Gastrocnemius medialis (tissue), 4 donors: Measurements from ENCODE around the gene FBXL14. TPM values are rescaled to one million over a fixed set of nuclear protein-coding genes. Genes with fewer than 3 reads are reported as not detected.

Experiments used
- ATAC-seq, 2 donors: fragments of 150-250 bp; one replicate each; pipeline ENCODE4 v1.9.1; 2016
- DNase-seq, 2 donors: peaks; one replicate each; pipeline ENCODE4 v3.0.0-alpha.2; 2019
- H3K27ac ChIP-seq, 4 donors: fragments of 200-600 bp; sonication (generic); 1 replicate in 1 of 4; 2 replicates in 3 of 4; pipeline ENCODE4 v1.5.1; 2016 to 2018; ENCODE audit warnings: mild to moderate bottlenecking in 2 of 4, moderate library complexity in 1 of 4
- H3K27me3 ChIP-seq, 3 donors: fragments of 200-600 bp; sonication (generic) in 2 of 3; 1 replicate in 1 of 3; 2 replicates in 2 of 3; pipeline versions ENCODE4 v1.5.1 to v1.6.0; 2016 to 2019; ENCODE audit warnings: mild to moderate bottlenecking in 1 of 3, moderate library complexity in 1 of 3
- H3K36me3 ChIP-seq, 2 donors: fragments of 200-600 bp; sonication (generic) in 1 of 2; one replicate each; pipeline ENCODE4 v1.5.1; 2017 to 2018
- H3K4me1 ChIP-seq, 2 donors: fragments of 200-600 bp; sonication (generic) in 1 of 2; one replicate each; pipeline ENCODE4 v1.5.1; 2016 to 2017; ENCODE audit warnings: mild to moderate bottlenecking in 2 of 2
- H3K4me3 ChIP-seq, 4 donors: fragments of 200-600 bp; sonication (generic) in 3 of 4; 1 replicate in 1 of 4; 2 replicates in 3 of 4; pipeline ENCODE4 v1.5.1; 2016 to 2019; ENCODE audit warnings: mild to moderate bottlenecking in 2 of 4
- H3K9me3 ChIP-seq, 3 donors: fragments of 200-600 bp; sonication (generic) in 2 of 3; 1 replicate in 1 of 3; 2 replicates in 2 of 3; pipeline ENCODE4 v1.5.1; 2016 to 2019
- POLR2A ChIP-seq, 2 donors: fragments of 450-650 bp; IDR thresholded peaks; one replicate each; pipeline ENCODE4 v1.6.1; 2017; ENCODE audit warnings: antibody characterized with exemption in 2 of 2, mild to moderate bottlenecking in 2 of 2, moderate library complexity in 2 of 2
- in situ Hi-C, 4 donors: fragments of 200-750 bp; cut with MboI; loops; one replicate each; pipeline versions ENCODE4 v1.15.0 to v1.8.0; 2017; ENCODE audit warnings: low sequenced_read_pairs in 4 of 4
- intact Hi-C: fragments of 100-400 bp; cut with DNase I; formaldehyde crosslinking; loops from one replicate; pipeline ENCODE4 v1.15.1; 2023; ENCODE audit warnings: low total_unique reads
- total RNA-seq, 4 donors: library from RNA; depleted of rRNA; stranded (reverse); fragments of >200 nt; gene quantifications; one replicate each; pipeline versions ENCODE4 v1.1.0 to v1.2.3, GENCODE V29; 2016
- TF ChIP-seq, protein P1 (sequence below), 5 experiments: fragments of 450-650 bp in 3 of 5; fragments of 200-600 bp in 2 of 5; sonication (generic) in 2 of 5; IDR thresholded peaks in 4 of 5; conservative IDR thresholded peaks in 1 of 5; 1 replicate in 4 of 5; 2 replicates in 1 of 5; pipeline ENCODE4 v1.5.1; 2016 to 2019; ENCODE audit warnings: antibody characterized with exemption in 5 of 5, mild to moderate bottlenecking in 3 of 5, moderate library complexity in 3 of 5

Gene FBXL14
- total RNA-seq, 4 donors from 2014 or later = 5.8 to 11.5 (median 7.4) TPM

GRCh38 chr12:1593174-1594005 lies 991 bp downstream of the FBXL14 start:
- no peaks in the 10 kb centered on the region for H3K27me3 ChIP-seq
- peak overlapping the region; percentile 78 to 86 (median 84) for H3K4me3 ChIP-seq
- TF ChIP-seq POLR2A (IDR thresholded peaks at IDR 0.05) = no peak
- TF ChIP-seq, protein P1, sequence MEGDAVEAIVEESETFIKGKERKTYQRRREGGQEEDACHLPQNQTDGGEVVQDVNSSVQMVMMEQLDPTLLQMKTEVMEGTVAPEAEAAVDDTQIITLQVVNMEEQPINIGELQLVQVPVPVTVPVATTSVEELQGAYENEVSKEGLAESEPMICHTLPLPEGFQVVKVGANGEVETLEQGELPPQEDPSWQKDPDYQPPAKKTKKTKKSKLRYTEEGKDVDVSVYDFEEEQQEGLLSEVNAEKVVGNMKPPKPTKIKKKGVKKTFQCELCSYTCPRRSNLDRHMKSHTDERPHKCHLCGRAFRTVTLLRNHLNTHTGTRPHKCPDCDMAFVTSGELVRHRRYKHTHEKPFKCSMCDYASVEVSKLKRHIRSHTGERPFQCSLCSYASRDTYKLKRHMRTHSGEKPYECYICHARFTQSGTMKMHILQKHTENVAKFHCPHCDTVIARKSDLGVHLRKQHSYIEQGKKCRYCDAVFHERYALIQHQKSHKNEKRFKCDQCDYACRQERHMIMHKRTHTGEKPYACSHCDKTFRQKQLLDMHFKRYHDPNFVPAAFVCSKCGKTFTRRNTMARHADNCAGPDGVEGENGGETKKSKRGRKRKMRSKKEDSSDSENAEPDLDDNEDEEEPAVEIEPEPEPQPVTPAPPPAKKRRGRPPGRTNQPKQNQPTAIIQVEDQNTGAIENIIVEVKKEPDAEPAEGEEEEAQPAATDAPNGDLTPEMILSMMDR (IDR thresholded peaks at IDR 0.05 in 4 of 5, conservative IDR thresholded peaks at IDR 0.05 in 1 of 5) = no peak
- DNase-seq (peak in 1 of 2 donors; percentile 32), ATAC-seq (peak in 1 of 2 donors; percentile 7)
- peaks cover 34 to 43% of the 10 kb centered on the region in 2 donors for H3K4me1 ChIP-seq
- no peaks in the 10 kb centered on the region for H3K9me3 ChIP-seq
- in situ Hi-C loops = loop anchor here (25.0 kb wide), 3 partner anchors 306 to 1031 kb away; partner anchors contain the start of gene ERC1 (in 2 of the 4)
- intact Hi-C loops = no loop called here
- H3K27ac ChIP-seq = peak overlapping the region; percentile 72 to 92 (median 91)
- no peaks in the 10 kb centered on the region for H3K36me3 ChIP-seq

- TF ChIP-seq, protein P1 (IDR thresholded peaks at IDR 0.05 in 4 of 5, conservative IDR thresholded peaks at IDR 0.05 in 1 of 5) = no peak
- no peak for TF ChIP-seq POLR2A (IDR thresholded peaks at IDR 0.05)
- no peak for DNase-seq
- Histone ChIP-seq H3K27me3 (no peaks in the 10 kb centered on the region), H3K36me3 (no peaks in the 10 kb centered on the region), H3K27ac (peak overlapping the region; percentile 11 to 92 (median 56)), H3K9me3 (no peaks in the 10 kb centered on the region), H3K4me3 (peak overlapping the region; percentile 78 to 86 (median 84)), H3K4me1 (peaks cover 38 to 50% of the 10 kb centered on the region in 2 donors)
- in situ Hi-C loops = loop anchor here (25.0 kb wide), 3 partner anchors 305 to 1030 kb away; partner anchors contain the start of gene ERC1 (in 2 of the 4)
- no peak for ATAC-seq
- intact Hi-C loops = no loop called here
These were observed 1.8 kb downstream of the FBXL14 start for GRCh38 chr12:1592444-1593173.

GRCh38 chr12:1591543-1591942 lies 2.8 kb downstream of the FBXL14 start:
- ATAC-seq (no peak), DNase-seq (no peak)
- H3K9me3 ChIP-seq = no peaks in the 10 kb centered on the region
- H3K27ac ChIP-seq = peak overlapping the region in 2 of 4 donors; percentile 6 to 92
- peaks cover 38 to 53% of the 10 kb centered on the region in 2 donors for H3K4me1 ChIP-seq
- TF ChIP-seq, protein P1 (IDR thresholded peaks at IDR 0.05 in 4 of 5, conservative IDR thresholded peaks at IDR 0.05 in 1 of 5) = no peak
- no peak for TF ChIP-seq POLR2A (IDR thresholded peaks at IDR 0.05)
- H3K27me3 ChIP-seq = no peaks in the 10 kb centered on the region
- peak overlapping the region; percentile 40 to 86 (median 84) for H3K4me3 ChIP-seq
- in situ Hi-C loops (loop anchor here (25.0 kb wide), 3 partner anchors 304 to 1029 kb away; partner anchors contain the start of gene ERC1 (in 2 of the 4)), intact Hi-C loops (no loop called here)
- no peaks in the 10 kb centered on the region for H3K36me3 ChIP-seq

GRCh38 chr12:1591034-1591433 lies 3.3 kb downstream of the FBXL14 start:
- H3K4me3 ChIP-seq = peak overlapping the region; percentile 40 to 86 (median 84)
- in situ Hi-C loops = loop anchor here (25.0 kb wide), 3 partner anchors 304 to 1029 kb away; partner anchors contain the start of gene ERC1 (in 2 of the 4)
- no peaks in the 10 kb centered on the region for H3K36me3 ChIP-seq
- H3K27ac ChIP-seq = peak overlapping the region in 3 of 4 donors; percentile 6 to 52 (median 42)
- DNase-seq (no peak), ATAC-seq (no peak)
- H3K27me3 ChIP-seq = no peaks in the 10 kb centered on the region
- intact Hi-C loops = no loop called here
- peaks cover 38 to 53% of the 10 kb centered on the region in 2 donors for H3K4me1 ChIP-seq
- no peaks in the 10 kb centered on the region for H3K9me3 ChIP-seq
- TF ChIP-seq POLR2A (IDR thresholded peaks at IDR 0.05) = no peak
